Endothelial cell of umbilical vein (primary cell): Measurements from ENCODE around the gene RUNX2. TPM values are rescaled to one million over a fixed set of nuclear protein-coding genes. Genes with fewer than 3 reads are reported as not detected.

Experiments
- BruUV-seq: library from RNA; stranded (reverse); fragments of 400-500 nt; replicated peaks from 2 replicates; lab custom pipeline; 2021; lab: Mats Ljungman, UMichigan
- CTCF ChIA-PET: fragments of 300-600, 350-600 bp; sonication (Branson Sonifier 250); formaldehyde crosslinking; loops from one replicate; lab custom pipeline; 2021; ENCODE audit warnings: antibody characterized with exemption, inconsistent platforms; lab: Charles Lee
- POLR2A ChIA-PET: fragments of 300-600, 350-600 bp; sonication (Branson Sonifier 250); formaldehyde crosslinking; loops from one replicate; lab custom pipeline; 2021; ENCODE audit warnings: antibody characterized with exemption, inconsistent platforms; lab: Charles Lee
- DNase-seq: peaks from one replicate; pipeline ENCODE4 v3.0.0-alpha.2; 2011; ENCODE audit warnings: low read depth, low spot score
- FAIRE-seq: peaks from 2 replicates; lab custom pipeline; 2011; peaks lifted over from hg19 to GRCh38; lab: Jason Lieb, UNC
- H2AFZ ChIP-seq: 2 replicates; pipeline ENCODE4 v1.6.0; 2012; ENCODE audit warnings: low read depth, low read length, control low read depth, inconsistent platforms
- H3K27ac ChIP-seq: 2 replicates; pipeline ENCODE4 v1.5.1; 2011; ENCODE audit warnings: low read depth, mild to moderate bottlenecking, control low read depth, low read length, moderate library complexity; ENCODE audit not compliant: insufficient read depth
- H3K27me3 ChIP-seq, 2 experiments: 2 replicates each; pipeline versions ENCODE4 v1.6.0 to v1.6.1; 2011; ENCODE audit warnings: low read length in 2 of 2, mixed read lengths in 1 of 2; ENCODE audit not compliant: control insufficient read depth in 2 of 2, insufficient read depth in 2 of 2
- H3K36me3 ChIP-seq, 2 experiments: 2 replicates in 1 of 2; 3 replicates in 1 of 2; pipeline ENCODE4 v1.5.1; 2011; ENCODE audit warnings: low read length in 2 of 2, mild to moderate bottlenecking in 1 of 2, moderate library complexity in 1 of 2; ENCODE audit not compliant: control insufficient read depth in 2 of 2, insufficient read depth in 2 of 2; ENCODE audit errors: extremely low read depth in 1 of 2
- H3K4me1 ChIP-seq: 3 replicates; pipeline ENCODE4 v1.5.1; 2011; ENCODE audit warnings: mild to moderate bottlenecking, low read length; ENCODE audit not compliant: control insufficient read depth, insufficient read depth; ENCODE audit errors: extremely low read depth
- H3K4me2 ChIP-seq: 2 replicates; pipeline ENCODE4 v1.6.1; 2011; ENCODE audit warnings: low read length, control low read depth, mixed read lengths; ENCODE audit not compliant: insufficient read depth
- H3K4me3 ChIP-seq, 3 experiments: fragments of 200-600 bp in 1 of 3; sonication (generic), shearing (Covaris generic) in 1 of 3; replicated peaks in 1 of 3; 2 replicates each; pipeline ENCODE4 v1.5.1; 2011 to 2016; ENCODE audit warnings: control low read depth in 3 of 3, low read length in 3 of 3, mild to moderate bottlenecking in 2 of 3, inconsistent platforms in 1 of 3, low read depth in 1 of 3, moderate library complexity in 1 of 3; ENCODE audit not compliant: insufficient read depth in 1 of 3
- H3K79me2 ChIP-seq: 2 replicates; pipeline ENCODE4 v1.6.0; 2012; ENCODE audit warnings: low read length, inconsistent platforms; ENCODE audit not compliant: control insufficient read depth, insufficient read depth
- H3K9ac ChIP-seq: replicated peaks from 2 replicates; pipeline ENCODE3; 2011; ENCODE audit warnings: low read length, control low read depth; ENCODE audit not compliant: insufficient read depth; ENCODE audit errors: extremely low read depth
- H3K9me1 ChIP-seq: replicated peaks from 3 replicates; pipeline ENCODE4 v1.6.0; 2011; ENCODE audit warnings: mild to moderate bottlenecking, low read length; ENCODE audit not compliant: control insufficient read depth, insufficient read depth; ENCODE audit errors: extremely low read depth
- H3K9me3 ChIP-seq: replicated peaks from 2 replicates; pipeline ENCODE4 v1.5.1; 2012; ENCODE audit warnings: low read length, inconsistent platforms; ENCODE audit not compliant: control insufficient read depth, insufficient read depth
- H4K20me1 ChIP-seq: replicated peaks from 2 replicates; pipeline ENCODE3; 2011; ENCODE audit warnings: mild to moderate bottlenecking, low read length; ENCODE audit not compliant: control insufficient read depth, insufficient read depth; ENCODE audit errors: extremely low read depth
- CTCF ChIP-seq, 2 donors: IDR thresholded peaks; 1 replicate in 1 of 2; 2 replicates in 1 of 2; pipeline ENCODE4 v1.5.1; 2011; ENCODE audit warnings: low read length in 2 of 2, mild to moderate bottlenecking in 2 of 2, moderate library complexity in 2 of 2, control low read depth in 1 of 2, inconsistent platforms in 1 of 2, low read depth in 1 of 2; ENCODE audit not compliant: insufficient read depth in 1 of 2; ENCODE audit errors: extremely low read depth in 1 of 2
- EZH2 ChIP-seq: IDR thresholded peaks from 2 replicates; pipeline ENCODE4 v1.6.1; 2012; ENCODE audit warnings: borderline replicate concordance, low read depth, mild to moderate bottlenecking, moderate library complexity, low read length, inconsistent platforms; ENCODE audit not compliant: severe bottlenecking
- GATA2 ChIP-seq: IDR thresholded peaks from 2 replicates; pipeline ENCODE4 v1.7.0; 2011; ENCODE audit warnings: low read depth, mild to moderate bottlenecking, moderate library complexity, mixed read lengths, low read length; ENCODE audit not compliant: insufficient read length, insufficient read depth
- MAX ChIP-seq: IDR thresholded peaks from 2 replicates; pipeline ENCODE4 v1.6.1; 2011; ENCODE audit not compliant: insufficient read depth, insufficient read length
- MYC ChIP-seq: IDR thresholded peaks from one replicate; pipeline ENCODE4 v1.6.1; 2011; ENCODE audit warnings: mild to moderate bottlenecking, low read depth, low read length
- dilution Hi-C: fragments of 300-500 bp; cut with MboI; formaldehyde crosslinking; loops from one replicate; pipeline ENCODE4 v1.15.0; 2019; ENCODE audit warnings: low sequenced_read_pairs; ENCODE audit not compliant: extremely low pct_ligation_motif_present
- intact Hi-C: fragments of 100-400 bp; cut with micrococcal nuclease; formaldehyde crosslinking; loops from one replicate; pipeline ENCODE4 v1.10.0; 2022
- polyA plus RNA-seq, 4 experiments: library from polyadenylated mRNA; depleted of rRNA in 3 of 4; stranded (reverse) in 3 of 4; unstranded in 1 of 4; fragments of >200 nt; gene quantifications; 2 replicates each; pipeline versions ENCODE4 v1.2.1 to v1.2.3, GENCODE V29; 2011 to 2012; ENCODE audit warnings: missing spikeins in 1 of 4
- total RNA-seq: library from RNA; stranded (reverse); gene quantifications from 2 replicates; pipeline ENCODE4 v1.2.3, GENCODE V29; 2021

RUNX2 gene
- total and polyA plus RNA-seq, 2 donors (not counting 3 experiments of a cell fraction or from before 2014, with no cell fraction given), result 0.06 TPM; not detected in 1

GRCh38 chr6:45689926-45690615 is 361.9 kb downstream of the RUNX2 start:
- H3K27me3 ChIP-seq, result peaks cover 3 to 4% of the 10 kb centered on the region in 2 experiments
- no TSS peak for BruUV-seq
- H3K36me3 ChIP-seq, result no peaks in the 10 kb centered on the region
- POLR2A ChIA-PET, result no interaction called here
- DNase-seq (no peak), FAIRE-seq (no peak)
- H3K79me2 ChIP-seq, result no peaks in the 10 kb centered on the region
- H3K9me3 ChIP-seq, result no peaks in the 10 kb centered on the region
- H3K9me1 ChIP-seq, result no peaks in the 10 kb centered on the region
- H2AFZ ChIP-seq, result no peak overlapping the region
- no peak for TF ChIP-seq EZH2
- TF ChIP-seq GATA2, result no peak
- no peak for TF ChIP-seq CTCF (IDR thresholded peaks at IDR 0.05; ENCODE audit: extremely low read depth in 1 of 2, insufficient read depth in 1 of 2, low read depth in 1 of 2, low read length in 2 of 2)
- TF ChIP-seq MAX, result no peak
- TF ChIP-seq MYC, result no peak
- H3K27ac ChIP-seq, result no peak overlapping the region
- CTCF ChIA-PET, result interaction anchor here (1.8 kb wide), 1 partner anchor 25 kb away, joined by 5 read pairs; no protein-coding TSS in a partner anchor
- no peak overlapping the region for H3K9ac ChIP-seq
- H3K4me1 ChIP-seq, result no peaks in the 10 kb centered on the region
- intact Hi-C loops, result no loop called here
- dilution Hi-C loops, result no loop called here
- H3K4me3 ChIP-seq, result no peak overlapping the region
- no peaks in the 10 kb centered on the region for H4K20me1 ChIP-seq
- no peak overlapping the region for H3K4me2 ChIP-seq
